ENCODE results near the gene LGR4. TPM values are rescaled to one million over a fixed set of nuclear protein-coding genes. Genes with fewer than 3 reads are reported as not detected.

LGR4 gene
- total and polyA plus RNA-seq, 2 of the 13 experiments (the other 11 are each of a cell fraction or from before 2014, with no cell fraction given): 42.1 to 68.7 TPM

- TF ChIP-seq MXD1 (CRISPR knock-in tag; IDR thresholded peaks at IDR 0.05) (peak; percentile 92), ZNF484 (CRISPR knock-in tag; IDR thresholded peaks at IDR 0.05; ENCODE audit: borderline replicate concordance, low read depth) (no peak), NR2F2 (IDR thresholded peaks at IDR 0.05; ENCODE audit: borderline replicate concordance, low read depth) (no peak), SMARCC2 (IDR thresholded peaks at IDR 0.05) (no peak), PREB (CRISPR knock-in tag; IDR thresholded peaks at IDR 0.05) (0 out of 2 replicates have a peak, but pooled peaks have one; percentile 58), DRAP1 (CRISPR knock-in tag; IDR thresholded peaks at IDR 0.05) (no peak; the same call in 1 of the 2 replicates), ZBTB26 (CRISPR knock-in tag; IDR thresholded peaks at IDR 0.05; ENCODE audit: borderline replicate concordance) (peak; percentile 58; the same call in 1 of the 2 replicates), MXD3 (CRISPR knock-in tag; IDR thresholded peaks at IDR 0.05) (peak; percentile 93), JUND (CRISPR knock-in tag; IDR thresholded peaks at IDR 0.05) (no peak), ZNF451 (CRISPR knock-in tag; IDR thresholded peaks at IDR 0.05) (no peak), SNAPC5 (CRISPR knock-in tag; IDR thresholded peaks at IDR 0.05; ENCODE audit: borderline replicate concordance) (no peak; the same call in 1 of the 2 replicates), ZBTB43 (CRISPR knock-in tag; conservative IDR thresholded peaks at IDR 0.05) (no peak; the same call in 1 of the 2 replicates), ZNF160 (CRISPR knock-in tag; IDR thresholded peaks at IDR 0.05) (peak; percentile 90), ZNF572 (CRISPR knock-in tag; IDR thresholded peaks at IDR 0.05) (no peak), HNF4A (CRISPR knock-in tag; IDR thresholded peaks at IDR 0.05) (no peak; the same call in 1 of the 2 replicates), CHCHD3 (CRISPR knock-in tag; IDR thresholded peaks at IDR 0.05) (no peak; the same call in 1 of the 2 replicates), ZNF282 (IDR thresholded peaks at IDR 0.05; ENCODE audit: partially characterized antibody) (no peak), ZNF772 (CRISPR knock-in tag; IDR thresholded peaks at IDR 0.05) (peak; percentile 82), MEF2D (CRISPR knock-in tag; IDR thresholded peaks at IDR 0.05) (peak; percentile 34; the same call in 1 of the 2 replicates), SMARCE1 (IDR thresholded peaks at IDR 0.05; ENCODE audit: borderline replicate concordance) (no peak), HMG20B (CRISPR knock-in tag; conservative IDR thresholded peaks at IDR 0.05) (no peak), ZNF724P (CRISPR knock-in tag; IDR thresholded peaks at IDR 0.05; ENCODE audit: borderline replicate concordance) (peak; percentile 87; the same call in 1 of the 2 replicates), CHD4 (IDR thresholded peaks at IDR 0.05; ENCODE audit: borderline replicate concordance, low read length) (no peak), FOXJ3 (CRISPR knock-in tag; IDR thresholded peaks at IDR 0.05; ENCODE audit: borderline replicate concordance) (peak; percentile 53; the same call in 1 of the 2 replicates), KLF16 (CRISPR knock-in tag; IDR thresholded peaks at IDR 0.05) (peak; percentile 43 to 94; a peak in 2 of 4 replicates)
Measured at GRCh38 chr11:27362749-27363575, 109.6 kb downstream of the LGR4 start, which contains the start of gene CCDC34 (continued).

All from HepG2 (cell line).